Activated CD8-positive, alpha-beta memory T cell treated with anti-CD3 and anti-CD28 coated beads for 36 hours (primary cell): Measurements from ENCODE around the gene TRAF6. TPM values are rescaled to one million over a fixed set of nuclear protein-coding genes. Genes with fewer than 3 reads are reported as not detected.
"Not testable (repeated sequence)": the region's sequence is repeated elsewhere in the genome, so short reads cannot be mapped to it uniquely, and the experiment has no call there.

Experiments
- CTCF ChIA-PET: fragments of 350-600 bp; sonication (Branson Sonifier 250); formaldehyde crosslinking; loops from one replicate; lab custom pipeline; 2021; ENCODE audit warnings: antibody characterized with exemption; lab: Charles Lee
- POLR2A ChIA-PET: fragments of 350-600 bp; sonication (Branson Sonifier 250); formaldehyde crosslinking; loops from one replicate; lab custom pipeline; 2021; ENCODE audit warnings: antibody characterized with exemption; lab: Charles Lee
- total RNA-seq, 2 experiments: library from RNA; stranded (reverse); gene quantifications; one replicate each; pipeline ENCODE4 v1.2.3, GENCODE V29; 2021

The TRAF6 gene
- 10 to 100 TPM; 10.9 to 11.7 TPM for total RNA-seq

GRCh38 chr11:36509694-36510593, at the start of gene TRAF6:
Gene TRAF6 (minus strand): TSS chr11:36510272. CDS start chr11:36501515, 8,757 bp downstream.
- CTCF ChIA-PET, result interaction anchor here (0.7 to 2.3 kb wide), 7 partner anchors 8 to 418 kb away, joined by 3 to 10 read pairs (median 3); no protein-coding TSS in a partner anchor
- POLR2A ChIA-PET, result no interaction called here

DNA sequence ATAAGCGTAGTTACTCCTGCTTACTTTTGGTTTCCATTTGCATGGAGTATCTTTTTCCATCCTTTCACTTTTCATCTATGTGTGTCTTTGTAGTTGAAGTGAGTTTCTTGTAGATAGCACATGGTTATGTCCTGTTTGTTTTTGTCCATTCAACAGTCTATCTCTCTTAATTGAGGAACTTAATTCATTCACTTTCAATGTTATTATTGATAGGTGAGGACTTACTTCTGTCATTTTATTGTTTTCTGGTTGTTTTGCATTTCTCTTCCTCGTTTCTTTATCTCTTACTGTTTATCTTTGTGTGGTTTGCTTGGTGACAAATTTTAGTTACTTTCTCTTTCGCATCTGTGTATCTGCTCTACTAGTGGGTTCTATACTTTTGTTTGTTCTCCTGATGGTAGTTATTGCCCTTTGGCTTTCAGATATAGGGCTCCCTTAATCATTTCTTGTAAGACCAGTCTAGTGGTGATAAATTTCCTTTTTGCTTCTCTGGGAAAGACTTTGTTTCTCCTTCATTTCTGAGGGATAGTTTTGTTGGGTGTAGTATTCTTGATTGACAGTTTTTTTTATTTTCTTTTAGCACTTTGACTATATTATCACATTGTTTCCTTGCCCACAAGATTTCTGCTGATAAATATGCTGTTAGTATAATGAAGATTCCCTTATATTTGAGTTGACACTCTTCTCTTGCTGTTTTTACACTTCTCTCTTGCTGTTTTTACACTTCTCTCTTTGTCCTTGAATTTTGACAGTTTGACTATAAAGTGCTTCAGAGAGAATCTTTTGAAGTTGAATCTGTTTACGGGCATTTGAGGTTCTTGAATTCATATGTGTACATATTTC, 48.7 kb upstream of the TRAF6 start:
- CTCF ChIA-PET, result no interaction called here
- POLR2A ChIA-PET, result no interaction called here

- CTCF ChIA-PET, result no interaction called here
- POLR2A ChIA-PET, result no interaction called here
Measured at GRCh38 chr11:36557991-36558390, 47.9 kb upstream of the TRAF6 start.

GRCh38 chr11:36557390-36557789, 47.3 kb upstream of the TRAF6 start:
- CTCF ChIA-PET, POLR2A ChIA-PET: not testable (repeated sequence)

- POLR2A ChIA-PET, result no interaction called here
- CTCF ChIA-PET, result no interaction called here
Measured at GRCh38 chr11:36550385-36551115, 40.5 kb upstream of the TRAF6 start.

- POLR2A ChIA-PET, result no interaction called here
- CTCF ChIA-PET, result no interaction called here
Measured at GRCh38 chr11:36540998-36541397, 30.9 kb upstream of the TRAF6 start.

DNA sequence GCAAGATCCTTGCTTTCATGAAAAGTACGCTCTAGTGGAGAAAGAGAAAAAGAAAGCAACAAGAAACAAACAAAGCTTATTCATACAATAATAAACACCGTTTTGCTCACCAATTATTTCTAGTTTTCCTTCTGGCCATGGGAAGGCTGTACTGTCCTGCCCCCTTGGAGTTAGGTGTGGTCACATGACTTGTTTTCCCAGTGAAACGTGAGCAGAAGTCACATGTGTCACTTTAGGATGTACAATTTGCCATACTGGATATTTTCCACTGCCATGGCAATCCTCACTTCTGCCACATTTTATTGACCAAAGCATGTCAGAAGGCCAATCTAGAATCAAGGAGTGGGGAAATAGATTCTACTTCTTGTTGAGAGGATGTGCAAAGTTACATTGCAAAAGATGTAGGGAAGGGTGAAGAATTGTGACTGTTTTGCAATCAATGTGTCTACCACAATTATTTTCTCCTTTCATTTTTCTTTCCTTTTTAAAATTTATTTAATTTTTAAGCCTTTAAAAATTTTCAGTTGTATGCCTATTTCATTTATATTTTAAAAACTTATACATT, 24.3 kb upstream of the TRAF6 start:
- CTCF ChIA-PET, result no interaction called here
- POLR2A ChIA-PET, result no interaction called here

DNA sequence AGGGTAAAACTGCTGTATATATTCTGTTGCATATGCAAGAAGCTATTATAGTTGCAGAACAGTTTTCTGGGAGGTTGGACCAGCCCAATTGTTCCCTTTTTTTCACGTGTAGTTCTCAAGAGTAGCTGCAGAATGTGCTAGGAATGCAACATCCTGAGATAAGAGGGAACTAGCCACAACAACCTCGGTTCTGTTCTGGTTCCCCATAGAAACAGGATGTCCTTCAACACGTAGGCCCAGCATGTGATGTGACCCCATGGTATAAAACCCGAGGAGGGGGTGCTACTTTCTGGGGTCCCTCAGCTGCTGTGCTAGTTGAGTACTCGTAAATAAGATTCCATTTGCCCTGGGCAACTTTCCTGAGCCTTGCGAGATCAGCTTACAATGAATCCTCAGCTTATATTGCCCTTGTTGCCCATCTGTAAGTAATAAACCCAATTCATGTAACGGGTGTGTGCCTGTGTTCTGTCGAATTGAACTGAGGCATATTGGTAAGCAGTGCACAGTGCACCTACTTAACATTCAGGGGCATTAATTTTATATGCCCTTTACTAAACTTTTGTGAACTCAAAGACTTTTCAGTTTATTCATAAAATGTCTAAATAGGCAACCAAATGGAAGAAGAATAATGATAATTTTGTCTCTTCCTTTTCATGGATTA, 23.0 kb upstream of the TRAF6 start:
- ChIA-PET POLR2A (no interaction called here), CTCF (no interaction called here)

- POLR2A ChIA-PET, result no interaction called here
Measured at GRCh38 chr11:36530840-36531239, 20.8 kb upstream of the TRAF6 start.

DNA sequence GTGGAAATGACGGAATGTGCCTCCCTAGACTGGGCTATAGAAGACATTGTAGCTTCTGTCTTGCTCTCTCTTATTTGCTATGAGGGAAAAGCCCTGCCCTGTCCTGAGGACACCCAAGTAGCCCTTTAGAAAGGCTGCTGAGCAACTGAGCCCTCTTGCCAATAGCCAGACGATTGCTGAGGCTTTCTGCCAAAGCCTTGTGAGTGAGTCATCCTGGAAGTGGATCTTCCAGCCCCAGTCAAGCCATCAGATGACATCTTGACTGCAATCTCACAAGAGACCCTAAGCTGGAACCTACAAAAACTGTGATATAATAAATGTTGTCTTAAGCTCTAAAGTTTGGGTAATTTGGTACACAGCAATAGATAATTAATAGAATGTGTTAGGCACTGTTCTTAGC, 3.9 kb upstream of the TRAF6 start:
- ChIA-PET POLR2A (no interaction called here), CTCF (no interaction called here)

More at GRCh38 chr11:36530840-36531239, 20.8 kb upstream of the TRAF6 start:
- CTCF ChIA-PET, result no interaction called here

DNA sequence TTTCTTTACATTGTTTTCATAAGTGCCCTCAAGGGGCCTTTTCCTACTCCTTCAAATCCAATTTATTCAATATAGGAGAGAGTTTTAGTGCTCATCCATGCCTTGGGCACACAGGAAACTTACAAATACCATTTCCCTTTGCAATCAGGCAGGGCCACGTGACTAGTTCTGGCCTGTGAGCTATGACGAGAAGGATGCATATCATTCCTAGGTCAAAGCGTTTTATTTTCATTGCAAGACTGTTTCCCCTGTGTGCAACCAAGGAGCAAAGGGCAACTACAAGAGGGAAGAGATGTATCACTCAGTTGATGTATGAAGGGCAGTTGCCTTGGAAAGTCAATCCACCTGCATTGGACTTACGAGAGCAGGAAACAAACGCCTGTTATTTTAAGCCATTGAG, 1.9 kb upstream of the TRAF6 start:
- ChIA-PET CTCF (no interaction called here), POLR2A (no interaction called here)

DNA sequence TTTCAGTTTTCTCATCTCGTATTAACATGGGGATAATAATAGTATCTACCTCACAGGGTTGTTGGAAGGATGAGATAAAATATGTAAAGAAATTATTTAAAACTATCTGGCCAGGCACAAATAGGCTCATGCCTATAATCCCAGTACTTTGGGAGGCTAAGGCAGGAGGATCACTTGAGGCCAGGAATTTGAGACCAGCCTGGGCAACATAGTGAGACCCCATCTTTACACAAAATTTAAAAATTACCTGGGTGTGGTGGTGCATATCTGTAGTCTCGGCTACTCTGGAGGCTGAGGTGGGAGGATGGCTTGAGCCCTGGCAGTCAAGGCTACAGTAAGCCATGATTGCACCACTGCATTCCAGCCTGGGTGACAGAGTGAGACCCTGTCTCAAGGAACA, 990 bp upstream of the TRAF6 start:
- POLR2A ChIA-PET, result not testable (repeated sequence)
- CTCF ChIA-PET, result interaction anchor here (1.0 to 2.3 kb wide), 2 partner anchors 9 to 18 kb away, joined by 3 to 10 read pairs; no protein-coding TSS in a partner anchor

DNA sequence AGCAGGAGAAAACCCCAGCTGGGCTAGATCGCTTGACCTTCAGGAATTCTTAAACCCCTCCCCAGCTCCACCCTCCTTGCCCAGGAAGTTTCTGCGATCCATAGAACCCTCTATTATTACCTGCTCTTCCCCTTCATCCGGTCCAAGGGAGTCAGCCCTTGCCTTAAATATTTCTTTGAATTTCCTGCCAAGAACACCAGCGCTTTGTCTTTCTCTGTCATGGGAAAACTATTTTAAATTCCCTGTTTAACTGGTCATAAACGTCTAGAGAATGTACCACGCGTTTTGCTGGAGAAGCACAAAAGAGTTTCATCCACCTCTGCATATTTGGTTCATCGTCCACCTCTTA, 496 bp upstream of the TRAF6 start:
- ChIA-PET CTCF (interaction anchor here (1.0 to 2.3 kb wide), 4 partner anchors 9 to 219 kb away, joined by 3 to 10 read pairs (median 4); no protein-coding TSS in a partner anchor), POLR2A (no interaction called here)

GRCh38 chr11:36509201-36509639, 852 bp downstream of the TRAF6 start:
- ChIA-PET POLR2A (no interaction called here), CTCF (interaction anchor here (0.6 to 2.3 kb wide), 7 partner anchors 12 to 417 kb away, joined by 3 to 10 read pairs (median 3); no protein-coding TSS in a partner anchor)

DNA sequence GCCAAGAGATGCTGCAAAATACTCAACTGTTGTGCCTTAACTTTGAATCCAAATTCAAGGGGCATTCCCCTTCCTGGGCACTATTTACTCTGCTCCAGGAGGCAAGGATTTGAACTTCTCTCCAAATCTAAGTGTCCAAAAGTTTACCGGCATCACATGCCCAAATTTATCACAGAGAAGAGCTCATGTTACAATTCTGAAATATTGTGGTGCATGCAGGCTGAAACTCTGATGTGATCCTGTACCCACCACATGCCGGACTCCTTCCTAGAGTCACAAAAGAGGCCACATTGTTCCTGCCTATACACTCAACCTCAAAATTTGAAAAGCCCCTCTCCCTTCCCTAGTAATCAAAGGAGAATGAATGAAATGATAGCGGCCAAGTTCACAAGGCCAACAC, 1.3 kb downstream of the TRAF6 start:
- POLR2A ChIA-PET, result no interaction called here

GRCh38 chr11:36507824-36508489, 2.1 kb downstream of the TRAF6 start:
- POLR2A ChIA-PET, result no interaction called here
- CTCF ChIA-PET, result interaction anchor here (1.4 kb wide), 1 partner anchor 216 kb away, joined by 6 read pairs; no protein-coding TSS in a partner anchor

More for the DNA sequence above, 1.3 kb downstream of the TRAF6 start:
- CTCF ChIA-PET, result interaction anchor here (0.6 to 2.3 kb wide), 3 partner anchors 16 to 238 kb away, joined by 3 to 10 read pairs (median 6); no protein-coding TSS in a partner anchor

GRCh38 chr11:36501236-36501635, 8.8 kb downstream of the TRAF6 start:
- ChIA-PET POLR2A (no interaction called here), CTCF (interaction anchor here (0.5 to 1.3 kb wide), 3 partner anchors 9 to 441 kb away, joined by 3 to 4 read pairs (median 3); partner anchors contain the start of genes COMMD9 and TRAF6)

GRCh38 chr11:36500315-36500721, 9.8 kb downstream of the TRAF6 start:
- CTCF ChIA-PET, result interaction anchor here (1.2 kb wide), 1 partner anchor 199 kb away, joined by 3 read pairs; no protein-coding TSS in a partner anchor
- POLR2A ChIA-PET, result no interaction called here
